Activated naive CD8-positive, alpha-beta T cell treated with anti-CD3 and anti-CD28 coated beads, Interleukin-2, amount 10 ng/mL, durations not matched to agents 7 days and 5 days (primary cell): Measurements from ENCODE around the gene SLFN5. TPM values are rescaled to one million over a fixed set of nuclear protein-coding genes. Genes with fewer than 3 reads are reported as not detected.
"Not testable (repeated sequence)": the region's sequence is repeated elsewhere in the genome, so short reads cannot be mapped to it uniquely, and the experiment has no call there.

ENCODE experiments used
- ATAC-seq: fragments of 150-1000 bp; cut with Tn5 transposase; one replicate; pipeline ENCODE4 v1.10.0; 2021; ENCODE audit warnings: low read depth, moderate library complexity
- POLR2A ChIA-PET: fragments of 350-600 bp; sonication (Branson Sonifier 250); formaldehyde crosslinking; loops from one replicate; lab custom pipeline; 2021; ENCODE audit warnings: antibody characterized with exemption; lab: Charles Lee
- DNase-seq: peaks from one replicate; pipeline ENCODE4 v3.0.0; 2021
- H3K27ac Mint-ChIP-seq: one replicate; pipeline ENCODE4 v1.8.0; 2022; ENCODE audit warnings: mild to moderate bottlenecking, mixed read lengths
- H3K27me3 Mint-ChIP-seq: one replicate; pipeline ENCODE4 v1.8.0; 2022; ENCODE audit warnings: mild to moderate bottlenecking, moderate library complexity, mixed read lengths
- H3K36me3 Mint-ChIP-seq: one replicate; pipeline ENCODE4 v1.8.0; 2021; ENCODE audit warnings: mild to moderate bottlenecking, mixed read lengths
- H3K4me1 Mint-ChIP-seq: one replicate; pipeline ENCODE4 v1.8.0; 2021; ENCODE audit warnings: mixed read lengths
- H3K4me3 Mint-ChIP-seq: one replicate; pipeline ENCODE4 v1.8.0; 2022; ENCODE audit warnings: mild to moderate bottlenecking, moderate library complexity, mixed read lengths
- H3K9me3 Mint-ChIP-seq: one replicate; pipeline ENCODE4 v1.8.0; 2021; ENCODE audit warnings: mixed read lengths
- total RNA-seq, 2 experiments: library from RNA; stranded (reverse); gene quantifications; one replicate each; pipeline ENCODE4 v1.2.3, GENCODE V29; 2021

SLFN5 gene
- total RNA-seq, 2 experiments from 2014 or later: 239 to 249 TPM

GRCh38 chr17:35274167-35275066 is 31.5 kb downstream of the SLFN5 start:
- peaks cover 26% of the 10 kb centered on the region for H3K36me3 Mint-ChIP-seq
- H3K9me3 Mint-ChIP-seq: peaks cover 10% of the 10 kb centered on the region
- ATAC-seq: not testable (repeated sequence)

GRCh38 chr17:35278454-35278853 is 35.6 kb downstream of the SLFN5 start:
- H3K4me1 Mint-ChIP-seq: peaks cover 25% of the 10 kb centered on the region
- POLR2A ChIA-PET, H3K27ac Mint-ChIP-seq, H3K4me3 Mint-ChIP-seq, H3K27me3 Mint-ChIP-seq, ATAC-seq, DNase-seq: not testable (repeated sequence)
- peaks cover 12% of the 10 kb centered on the region for H3K9me3 Mint-ChIP-seq
- H3K36me3 Mint-ChIP-seq: peaks cover 12% of the 10 kb centered on the region

More at GRCh38 chr17:35274167-35275066, 31.5 kb downstream of the SLFN5 start:
- peaks cover 25% of the 10 kb centered on the region for H3K4me1 Mint-ChIP-seq
- H3K27me3 Mint-ChIP-seq, POLR2A ChIA-PET: not testable (repeated sequence)
- peak overlapping the region; percentile 69 for H3K27ac Mint-ChIP-seq
- DNase-seq: peak; percentile 41
- peak overlapping the region; percentile 69 for H3K4me3 Mint-ChIP-seq

GRCh38 chr17:35278876-35279275 is 36.0 kb downstream of the SLFN5 start:
- H3K27ac Mint-ChIP-seq, H3K4me3 Mint-ChIP-seq, POLR2A ChIA-PET, DNase-seq, H3K27me3 Mint-ChIP-seq, ATAC-seq: not testable (repeated sequence)
- H3K9me3 Mint-ChIP-seq: peaks cover 12% of the 10 kb centered on the region
- H3K36me3 Mint-ChIP-seq: peaks cover 10% of the 10 kb centered on the region
- H3K4me1 Mint-ChIP-seq: peaks cover 24% of the 10 kb centered on the region

GRCh38 chr17:35283767-35284166 is 40.9 kb downstream of the SLFN5 start:
- Mint-ChIP-seq H3K36me3 (peaks cover 4% of the 10 kb centered on the region), H3K27me3 (no peaks in the 10 kb centered on the region), H3K4me1 (peaks cover 17% of the 10 kb centered on the region), H3K9me3 (peaks cover 5% of the 10 kb centered on the region), H3K4me3 (no peak overlapping the region), H3K27ac (no peak overlapping the region)
- DNase-seq: no peak
- ATAC-seq: no peak
- POLR2A ChIA-PET: interaction anchor here (1.1 kb wide), 1 partner anchor 26 kb away, joined by 4 read pairs; no protein-coding TSS in a partner anchor

GRCh38 chr17:35284955-35285354 is 42.1 kb downstream of the SLFN5 start:
- peaks cover 7% of the 10 kb centered on the region for H3K36me3 Mint-ChIP-seq
- H3K27me3 Mint-ChIP-seq: no peaks in the 10 kb centered on the region
- H3K4me1 Mint-ChIP-seq: peaks cover 25% of the 10 kb centered on the region
- no peak for DNase-seq
- H3K9me3 Mint-ChIP-seq: peaks cover 5% of the 10 kb centered on the region
- no peak overlapping the region for H3K4me3 Mint-ChIP-seq
- no peak overlapping the region for H3K27ac Mint-ChIP-seq
- POLR2A ChIA-PET: interaction anchor here (1.0 to 1.1 kb wide), 2 partner anchors 17 to 27 kb away, joined by 3 to 4 read pairs; no protein-coding TSS in a partner anchor
- no peak for ATAC-seq

GRCh38 chr17:35286120-35286781 is 43.4 kb downstream of the SLFN5 start:
- DNase-seq (no peak), ATAC-seq (peak; percentile 83)
- H3K9me3 Mint-ChIP-seq: peaks cover 5% of the 10 kb centered on the region
- peak overlapping the region; percentile 0 for H3K4me3 Mint-ChIP-seq
- H3K27ac Mint-ChIP-seq: peak overlapping the region; percentile 66
- no peaks in the 10 kb centered on the region for H3K27me3 Mint-ChIP-seq
- POLR2A ChIA-PET: interaction anchor here (0.9 to 2.0 kb wide), 3 partner anchors 27 to 99 kb away, joined by 3 to 6 read pairs (median 5); partner anchors contain the start of gene SLFN5
- H3K36me3 Mint-ChIP-seq: peaks cover 5% of the 10 kb centered on the region
- H3K4me1 Mint-ChIP-seq: peaks cover 25% of the 10 kb centered on the region

- Mint-ChIP-seq H3K27ac (no peak overlapping the region), H3K36me3 (peaks cover 5% of the 10 kb centered on the region), H3K9me3 (peaks cover 5% of the 10 kb centered on the region), H3K4me1 (peaks cover 25% of the 10 kb centered on the region), H3K27me3 (no peaks in the 10 kb centered on the region), H3K4me3 (no peak overlapping the region)
- no peak for DNase-seq
- no peak for ATAC-seq
- POLR2A ChIA-PET: interaction anchor here (2.0 kb wide), 1 partner anchor 45 kb away, joined by 6 read pairs; the partner anchor contains the start of gene SLFN5
Observed at GRCh38 chr17:35287286-35287811, 44.5 kb downstream of the SLFN5 start.

- peaks cover 8% of the 10 kb centered on the region for H3K36me3 Mint-ChIP-seq
- DNase-seq (no peak), ATAC-seq (peak; percentile 53)
- H3K9me3 Mint-ChIP-seq: peaks cover 5% of the 10 kb centered on the region
- peak overlapping the region; percentile 80 for H3K4me3 Mint-ChIP-seq
- peaks cover 25% of the 10 kb centered on the region for H3K4me1 Mint-ChIP-seq
- no peaks in the 10 kb centered on the region for H3K27me3 Mint-ChIP-seq
- POLR2A ChIA-PET: interaction anchor here (1.0 kb wide), 1 partner anchor 46 kb away, joined by 4 read pairs; the partner anchor contains the start of gene SLFN5
- H3K27ac Mint-ChIP-seq: peak overlapping the region; percentile 85
Observed at GRCh38 chr17:35289222-35289621, 46.4 kb downstream of the SLFN5 start.

GRCh38 chr17:35291802-35292201 is 48.9 kb downstream of the SLFN5 start:
- Mint-ChIP-seq H3K9me3 (peaks cover 12% of the 10 kb centered on the region), H3K27me3 (no peaks in the 10 kb centered on the region), H3K36me3 (peaks cover 14% of the 10 kb centered on the region), H3K4me1 (peaks cover 15% of the 10 kb centered on the region), H3K27ac (no peak overlapping the region), H3K4me3 (no peak overlapping the region)
- POLR2A ChIA-PET: no interaction called here
- no peak for ATAC-seq
- no peak for DNase-seq

GRCh38 chr17:35293151-35293847 is 50.4 kb downstream of the SLFN5 start:
- Mint-ChIP-seq H3K27me3 (peaks cover 7% of the 10 kb centered on the region), H3K4me1 (peaks cover 11% of the 10 kb centered on the region), H3K27ac (no peak overlapping the region), H3K4me3 (no peak overlapping the region), H3K9me3 (peaks cover 17% of the 10 kb centered on the region), H3K36me3 (peaks cover 18% of the 10 kb centered on the region)
- no peak for ATAC-seq
- POLR2A ChIA-PET: no interaction called here
- DNase-seq: no peak

GRCh38 chr17:35294756-35295155 is 51.9 kb downstream of the SLFN5 start:
- Mint-ChIP-seq H3K36me3 (peaks cover 15% of the 10 kb centered on the region), H3K27me3 (peaks cover 9% of the 10 kb centered on the region), H3K27ac (no peak overlapping the region), H3K9me3 (peaks cover 23% of the 10 kb centered on the region), H3K4me3 (no peak overlapping the region), H3K4me1 (peaks cover 3% of the 10 kb centered on the region)
- POLR2A ChIA-PET: no interaction called here
- no peak for ATAC-seq
- no peak for DNase-seq

- H3K27me3 Mint-ChIP-seq: peaks cover 9% of the 10 kb centered on the region
- peaks cover 3% of the 10 kb centered on the region for H3K4me1 Mint-ChIP-seq
- no peak overlapping the region for H3K4me3 Mint-ChIP-seq
- no peak for DNase-seq
- peaks cover 17% of the 10 kb centered on the region for H3K36me3 Mint-ChIP-seq
- POLR2A ChIA-PET: no interaction called here
- ATAC-seq: no peak
- H3K27ac Mint-ChIP-seq: no peak overlapping the region
- peaks cover 23% of the 10 kb centered on the region for H3K9me3 Mint-ChIP-seq
Observed at GRCh38 chr17:35295686-35296085, 52.8 kb downstream of the SLFN5 start.
